Measurements from ENCODE around the gene SHLD3. TPM values are rescaled to one million over a fixed set of nuclear protein-coding genes. Genes with fewer than 3 reads are reported as not detected.

The SHLD3 gene
- total RNA-seq, 1 experiment from 2014 or later, result 2.8 TPM

DNA sequence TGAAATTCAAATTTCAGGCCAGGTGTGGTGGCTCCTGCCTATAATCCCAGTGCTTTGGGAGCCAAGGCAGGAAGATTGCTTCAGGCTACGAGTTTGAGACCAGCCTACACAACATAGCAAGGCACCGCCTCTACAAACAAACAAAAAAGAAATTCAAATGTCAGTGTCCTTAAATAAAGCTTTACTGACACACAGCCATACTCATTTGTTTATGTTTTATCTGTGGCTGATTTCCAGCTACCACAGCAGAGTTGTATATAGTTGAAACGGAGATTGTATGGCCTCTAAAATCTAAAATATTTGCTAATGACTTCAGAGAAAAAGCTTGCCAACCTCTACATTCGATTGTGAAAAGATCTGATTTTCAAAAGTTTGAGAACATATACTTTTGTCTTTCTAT, 15.4 kb downstream of the SHLD3 start:
- Histone ChIP-seq H4K20me1 (ENCODE audit: insufficient read depth) (no peaks in the 10 kb centered on the region), H3K4me1 (ENCODE audit: control insufficient read depth in 1 of 2, insufficient read depth in 2 of 2, low read length in 2 of 2) (no peaks in the 10 kb centered on the region), H3K27ac (ENCODE audit: low read depth, low read length) (no peak overlapping the region), H3K9ac (ENCODE audit: low read length) (no peak overlapping the region), H3K9me2 (ENCODE audit: insufficient read depth) (no peaks in the 10 kb centered on the region), H3K27me3 (ENCODE audit: insufficient read depth, low read length) (no peaks in the 10 kb centered on the region), H3K36me3 (ENCODE audit: control insufficient read depth in 1 of 2, insufficient read depth in 2 of 2, low read length in 2 of 2) (peaks cover 0 to 3% of the 10 kb centered on the region in 2 experiments; a peak in 1 of 4 replicates), H2AFZ (ENCODE audit: low read depth, low read length, poor library complexity, severe bottlenecking) (no peak overlapping the region), H3K4me2 (ENCODE audit: low read length) (no peak overlapping the region), H3K79me2 (ENCODE audit: insufficient read depth, low read length) (no peaks in the 10 kb centered on the region), H3K4me3 (replicated peaks in 1 of 2; ENCODE audit: low read depth in 1 of 2, low read length in 2 of 2) (no peak overlapping the region), H3K9me3 (ENCODE audit: control insufficient read depth in 1 of 2, insufficient read depth in 1 of 2, low read depth in 1 of 2, low read length in 2 of 2) (no peaks in the 10 kb centered on the region)
- ChIA-PET POLR2A (no interaction called here), RAD21 (ENCODE audit: low non-redundant PET in 1 of 2, low total read pairs in 2 of 2, uncharacterized antibody in 2 of 2, unreplicated experiment in 2 of 2) (no interaction called here), CTCF (no interaction called here)
- no TSS peak for BruUV-seq (replicated peaks)
- ATAC-seq, result no peak
- intact Hi-C loops (cut with micrococcal nuclease), result no loop called here
- DNase-seq (ENCODE audit: low read depth, low spot score), result no peak
- TF ChIP-seq TCF7L2 (IDR thresholded peaks at IDR 0.05; ENCODE audit: borderline replicate concordance, extremely low read depth, insufficient read depth, insufficient read length), result no peak
- TF ChIP-seq, protein P1, sequence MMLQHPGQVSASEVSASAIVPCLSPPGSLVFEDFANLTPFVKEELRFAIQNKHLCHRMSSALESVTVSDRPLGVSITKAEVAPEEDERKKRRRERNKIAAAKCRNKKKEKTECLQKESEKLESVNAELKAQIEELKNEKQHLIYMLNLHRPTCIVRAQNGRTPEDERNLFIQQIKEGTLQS (IDR thresholded peaks at IDR 0.05), result no peak
- no peak for TF ChIP-seq EZH2phosphoT487 (IDR thresholded peaks at IDR 0.05; ENCODE audit: borderline replicate concordance)

DNA sequence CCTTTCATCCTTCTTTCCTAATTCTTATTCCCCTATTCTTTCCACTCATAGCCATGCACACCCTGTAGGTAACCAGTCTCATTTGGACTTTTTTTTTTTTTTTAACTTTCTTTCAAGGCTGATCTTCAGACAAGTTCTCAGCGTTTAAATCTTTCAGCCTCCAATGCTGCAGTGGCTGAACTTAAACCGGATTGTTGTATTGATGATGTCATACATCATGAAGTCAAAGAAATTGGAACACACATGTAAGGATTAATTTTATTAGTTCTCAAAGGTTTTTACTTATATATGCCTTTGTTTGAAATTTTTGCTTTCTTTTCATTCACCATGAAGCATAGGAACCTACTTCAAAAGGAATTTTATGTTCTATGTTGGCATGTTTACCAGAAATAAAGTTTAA, 22.1 kb downstream of the SHLD3 start:
- Histone ChIP-seq H3K79me2 (ENCODE audit: insufficient read depth, low read length) (no peaks in the 10 kb centered on the region), H3K9me3 (ENCODE audit: control insufficient read depth in 1 of 2, insufficient read depth in 1 of 2, low read depth in 1 of 2, low read length in 2 of 2) (no peaks in the 10 kb centered on the region), H3K27me3 (ENCODE audit: insufficient read depth, low read length) (no peaks in the 10 kb centered on the region), H3K4me3 (replicated peaks in 1 of 2; ENCODE audit: low read depth in 1 of 2, low read length in 2 of 2) (no peak overlapping the region), H4K20me1 (ENCODE audit: insufficient read depth) (no peaks in the 10 kb centered on the region), H3K4me1 (ENCODE audit: control insufficient read depth in 1 of 2, insufficient read depth in 2 of 2, low read length in 2 of 2) (no peaks in the 10 kb centered on the region), H3K27ac (ENCODE audit: low read depth, low read length) (no peak overlapping the region), H3K36me3 (ENCODE audit: control insufficient read depth in 1 of 2, insufficient read depth in 2 of 2, low read length in 2 of 2) (no peaks in the 10 kb centered on the region; a peak in 1 of 4 replicates), H3K9ac (ENCODE audit: low read length) (no peak overlapping the region), H2AFZ (ENCODE audit: low read depth, low read length, poor library complexity, severe bottlenecking) (no peak overlapping the region), H3K9me2 (ENCODE audit: insufficient read depth) (no peaks in the 10 kb centered on the region), H3K4me2 (ENCODE audit: low read length) (no peak overlapping the region)
- RAD21 ChIA-PET (ENCODE audit: low non-redundant PET in 1 of 2, low total read pairs in 2 of 2, uncharacterized antibody in 2 of 2, unreplicated experiment in 2 of 2), result no interaction called here
- BruUV-seq (replicated peaks), result no TSS peak
- no peak for DNase-seq (ENCODE audit: low read depth, low spot score)
- no peak for ATAC-seq
- CTCF ChIA-PET, result no interaction called here
- no peak for TF ChIP-seq POLR2A (IDR thresholded peaks at IDR 0.05; ENCODE audit: borderline replicate concordance, extremely low read depth, insufficient read depth, insufficient read length)
- POLR2A ChIA-PET, result no interaction called here
- intact Hi-C loops (cut with micrococcal nuclease), result no loop called here
